Activated T-helper 17 cell treated with anti-CD3 and anti-CD28 coated beads, Interleukin-2, amount 50 U/mL, for 72 hours (primary cell): ENCODE data around the gene CUL9. TPM values are rescaled to one million over a fixed set of nuclear protein-coding genes. Genes with fewer than 3 reads are reported as not detected.

Experiments used
- ATAC-seq: fragments of 150-1000 bp; cut with Tn5 transposase; replicated peaks from 2 replicates; pipeline ENCODE4 v1.10.0; 2021; ENCODE audit warnings: mild to moderate bottlenecking, moderate library complexity
- H3K27ac Mint-ChIP-seq: one replicate; pipeline ENCODE4 v1.8.0; 2022; ENCODE audit warnings: mixed read lengths
- H3K27me3 Mint-ChIP-seq: one replicate; pipeline ENCODE4 v1.8.0; 2022; ENCODE audit warnings: mixed read lengths
- H3K36me3 Mint-ChIP-seq: one replicate; pipeline ENCODE4 v1.8.0; 2022; ENCODE audit warnings: low read depth, mild to moderate bottlenecking, mixed read lengths
- H3K4me1 Mint-ChIP-seq: one replicate; pipeline ENCODE4 v1.8.0; 2022; ENCODE audit warnings: mixed read lengths
- H3K4me3 Mint-ChIP-seq: one replicate; pipeline ENCODE4 v1.8.0; 2022; ENCODE audit warnings: mild to moderate bottlenecking, mixed read lengths
- H3K9me3 Mint-ChIP-seq: one replicate; pipeline ENCODE4 v1.8.0; 2022; ENCODE audit warnings: mixed read lengths
- total RNA-seq, 2 donors: library from RNA; stranded (reverse); gene quantifications; one replicate each; pipeline ENCODE4 v1.2.3, GENCODE V29; 2022

CUL9 gene
- total RNA-seq, 2 donors from 2014 or later = 40.7 to 44.9 TPM

GRCh38 chr6:43242908-43243663 lies 61.1 kb downstream of the CUL9 start, which contains the start of gene TTBK1:
TSS of gene TTBK1 (plus strand) at chr6:43243481. CDS start at chr6:43246661, 3,180 bp downstream.
- Mint-ChIP-seq H3K36me3 (no peaks in the 10 kb centered on the region), H3K27me3 (peaks cover 9% of the 10 kb centered on the region), H3K4me3 (no peak within 1 kb of the TSS), H3K9me3 (no peaks in the 10 kb centered on the region), H3K27ac (no peak within 1 kb of the TSS), H3K4me1 (peaks cover 13% of the 10 kb centered on the region)
- no peak for ATAC-seq

- H3K27me3 Mint-ChIP-seq = peaks cover 9% of the 10 kb centered on the region
- H3K4me1 Mint-ChIP-seq = peaks cover 14% of the 10 kb centered on the region
- ATAC-seq = no peak
- H3K4me3 Mint-ChIP-seq = no peak overlapping the region
- H3K9me3 Mint-ChIP-seq = no peaks in the 10 kb centered on the region
- H3K36me3 Mint-ChIP-seq = no peaks in the 10 kb centered on the region
- no peak overlapping the region for H3K27ac Mint-ChIP-seq
Observed at GRCh38 chr6:43243664-43244321, 61.8 kb downstream of the CUL9 start.

DNA sequence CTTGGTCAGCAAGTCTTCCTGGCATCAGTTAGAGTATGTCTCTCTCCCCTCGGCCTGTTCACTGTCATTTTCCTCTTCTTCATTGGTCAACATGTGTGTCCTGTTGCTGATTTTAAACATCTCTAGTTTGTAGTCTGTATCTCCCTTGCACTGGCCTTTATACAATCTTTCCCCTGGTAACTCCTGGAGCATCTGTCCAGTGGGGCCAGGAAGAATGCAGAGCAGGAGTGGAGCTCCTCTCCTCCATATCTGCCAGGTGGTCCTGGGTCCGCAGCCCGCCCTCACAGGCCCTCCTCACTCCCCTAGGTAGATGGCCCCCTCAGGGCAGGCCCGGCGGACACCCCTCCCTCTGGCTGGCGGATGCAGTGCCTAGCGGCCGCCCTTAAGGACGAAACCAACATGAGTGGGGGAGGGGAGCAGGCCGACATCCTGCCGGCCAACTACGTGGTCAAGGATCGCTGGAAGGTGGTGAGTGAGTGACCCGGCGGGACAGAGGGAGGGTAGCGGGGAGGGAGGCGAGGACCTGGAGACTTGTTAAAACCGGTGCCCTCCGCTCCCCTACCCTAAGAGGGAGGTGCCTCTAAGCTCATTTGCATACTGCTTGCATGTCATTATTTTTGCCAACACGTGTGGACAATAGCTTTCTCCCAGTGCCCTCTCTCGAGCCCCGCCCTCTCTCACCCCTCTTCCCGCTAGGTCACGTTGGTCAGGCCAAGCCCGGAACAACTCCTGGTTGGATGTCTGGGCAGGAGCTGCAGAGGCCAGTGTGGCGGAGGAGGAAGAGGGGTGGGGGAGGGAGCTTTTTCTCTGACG lies 64.5 kb downstream of the CUL9 start:
- Mint-ChIP-seq H3K4me1 (peaks cover 14% of the 10 kb centered on the region), H3K36me3 (no peaks in the 10 kb centered on the region), H3K9me3 (no peaks in the 10 kb centered on the region), H3K4me3 (peak overlapping the region; percentile 95), H3K27ac (no peak overlapping the region), H3K27me3 (peaks cover 7% of the 10 kb centered on the region)
- ATAC-seq = peak; percentile 48

GRCh38 chr6:43247114-43247999 lies 65.4 kb downstream of the CUL9 start:
- H3K4me1 Mint-ChIP-seq = peaks cover 14% of the 10 kb centered on the region
- peak overlapping the region; percentile 94 for H3K27ac Mint-ChIP-seq
- peaks cover 7% of the 10 kb centered on the region for H3K27me3 Mint-ChIP-seq
- H3K9me3 Mint-ChIP-seq = no peaks in the 10 kb centered on the region
- ATAC-seq = peak; percentile 97
- H3K36me3 Mint-ChIP-seq = no peaks in the 10 kb centered on the region
- peak overlapping the region; percentile 95 for H3K4me3 Mint-ChIP-seq

- H3K27ac Mint-ChIP-seq = peak overlapping the region; percentile 94
- H3K36me3 Mint-ChIP-seq = no peaks in the 10 kb centered on the region
- peak overlapping the region; percentile 95 for H3K4me3 Mint-ChIP-seq
- peaks cover 14% of the 10 kb centered on the region for H3K4me1 Mint-ChIP-seq
- peaks cover 12% of the 10 kb centered on the region for H3K27me3 Mint-ChIP-seq
- no peaks in the 10 kb centered on the region for H3K9me3 Mint-ChIP-seq
- ATAC-seq = no peak
Observed at GRCh38 chr6:43248101-43248500, 66.1 kb downstream of the CUL9 start.

DNA sequence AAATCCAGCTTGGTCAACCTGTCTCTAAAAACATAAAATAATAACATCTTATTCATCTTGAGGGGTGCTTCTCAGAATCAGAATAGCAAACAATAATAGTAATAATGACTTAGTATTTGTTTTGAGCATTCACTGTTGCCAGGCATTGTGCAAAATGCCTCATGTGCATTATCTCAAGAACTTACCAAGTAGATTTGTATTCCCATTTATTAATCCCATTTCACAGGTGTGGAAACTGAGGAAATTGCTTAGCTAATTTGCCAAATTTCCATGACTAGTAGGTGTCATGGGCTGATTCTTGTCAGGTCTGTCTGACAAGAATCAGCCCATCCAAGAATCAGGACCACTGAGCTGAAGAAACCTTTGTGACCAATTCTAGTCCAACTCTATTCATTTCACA lies 66.8 kb downstream of the CUL9 start:
- Mint-ChIP-seq H3K4me1 (peaks cover 14% of the 10 kb centered on the region), H3K27ac (no peak overlapping the region), H3K9me3 (no peaks in the 10 kb centered on the region), H3K4me3 (no peak overlapping the region), H3K36me3 (no peaks in the 10 kb centered on the region), H3K27me3 (peaks cover 13% of the 10 kb centered on the region)
- no peak for ATAC-seq

GRCh38 chr6:43250992-43251373 lies 69.0 kb downstream of the CUL9 start:
- no peaks in the 10 kb centered on the region for H3K9me3 Mint-ChIP-seq
- peaks cover 13% of the 10 kb centered on the region for H3K27me3 Mint-ChIP-seq
- ATAC-seq = no peak
- H3K27ac Mint-ChIP-seq = no peak overlapping the region
- H3K4me1 Mint-ChIP-seq = peaks cover 24% of the 10 kb centered on the region
- H3K36me3 Mint-ChIP-seq = no peaks in the 10 kb centered on the region
- H3K4me3 Mint-ChIP-seq = no peak overlapping the region

- Mint-ChIP-seq H3K27ac (peak overlapping the region; percentile 56), H3K4me1 (peaks cover 18% of the 10 kb centered on the region), H3K27me3 (peaks cover 17% of the 10 kb centered on the region), H3K36me3 (no peaks in the 10 kb centered on the region), H3K4me3 (no peak overlapping the region), H3K9me3 (no peaks in the 10 kb centered on the region)
- ATAC-seq = no peak
Observed at GRCh38 chr6:43253401-43253800, 71.4 kb downstream of the CUL9 start.

DNA sequence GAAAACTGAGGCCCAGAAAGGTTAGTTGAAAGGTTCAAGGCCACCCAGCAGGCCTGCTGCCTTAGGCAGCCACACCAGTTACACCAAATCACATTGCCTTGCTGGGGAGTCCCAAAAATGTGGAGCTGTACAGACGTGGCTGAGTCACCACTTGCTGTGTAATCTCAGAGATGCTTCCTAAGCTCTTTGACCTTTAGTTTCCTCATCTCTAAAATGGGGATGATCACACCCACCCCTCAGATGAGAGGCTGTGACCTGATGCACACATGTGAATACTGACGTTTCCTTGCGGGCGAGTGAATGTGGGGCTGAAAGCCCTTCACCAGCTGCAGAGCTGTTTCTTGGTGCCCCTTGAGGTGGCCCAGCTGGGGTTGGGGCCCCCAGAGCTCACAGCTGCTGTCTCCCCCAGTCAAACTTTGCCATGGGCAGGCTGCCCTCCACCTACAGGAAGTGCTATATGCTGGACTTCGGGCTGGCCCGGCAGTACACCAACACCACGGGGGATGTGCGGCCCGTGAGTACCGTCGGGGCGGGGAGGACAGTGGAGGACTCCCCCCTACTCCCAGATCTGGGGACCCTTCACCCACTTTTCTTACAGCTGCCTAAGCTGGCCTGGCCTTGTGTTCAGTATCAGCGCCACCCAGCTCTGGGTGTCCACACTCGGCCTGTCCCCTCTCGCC lies 72.3 kb downstream of the CUL9 start:
- Mint-ChIP-seq H3K27ac (peak overlapping the region; percentile 56), H3K27me3 (peaks cover 17% of the 10 kb centered on the region), H3K4me1 (peaks cover 18% of the 10 kb centered on the region), H3K36me3 (no peaks in the 10 kb centered on the region), H3K4me3 (peak overlapping the region; percentile 43), H3K9me3 (no peaks in the 10 kb centered on the region)
- ATAC-seq = peak; percentile 93

DNA sequence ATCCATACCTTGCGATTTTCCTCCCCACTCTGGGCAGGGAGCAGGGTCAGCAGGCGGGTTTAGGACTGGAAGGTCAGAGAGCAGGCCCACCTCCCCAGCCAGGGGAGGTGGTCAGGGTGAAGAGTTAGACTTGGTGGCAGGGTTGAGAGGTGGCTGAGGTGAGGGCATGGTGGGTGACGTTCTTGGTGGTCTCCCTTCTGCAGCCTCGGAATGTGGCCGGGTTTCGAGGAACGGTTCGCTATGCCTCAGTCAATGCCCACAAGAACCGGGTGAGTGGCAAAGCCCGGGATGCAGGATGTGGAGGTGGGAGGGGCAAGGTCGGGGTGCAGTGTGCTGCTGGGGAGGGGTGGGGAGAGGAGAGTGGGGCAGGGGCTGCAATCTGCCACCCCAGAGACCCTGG lies 72.8 kb downstream of the CUL9 start:
- H3K4me3 Mint-ChIP-seq = peak overlapping the region; percentile 43

GRCh38 chr6:43255408-43256054 lies 73.5 kb downstream of the CUL9 start:
- H3K36me3 Mint-ChIP-seq = no peaks in the 10 kb centered on the region
- peaks cover 17% of the 10 kb centered on the region for H3K27me3 Mint-ChIP-seq
- peaks cover 18% of the 10 kb centered on the region for H3K4me1 Mint-ChIP-seq
- peak overlapping the region; percentile 51 for H3K27ac Mint-ChIP-seq
- no peak for ATAC-seq
- no peak overlapping the region for H3K4me3 Mint-ChIP-seq
- no peaks in the 10 kb centered on the region for H3K9me3 Mint-ChIP-seq

More for the DNA sequence above, 72.8 kb downstream of the CUL9 start:
- H3K27me3 Mint-ChIP-seq = peaks cover 17% of the 10 kb centered on the region
- H3K4me1 Mint-ChIP-seq = peaks cover 18% of the 10 kb centered on the region
- no peak for ATAC-seq
- peak overlapping the region; percentile 56 for H3K27ac Mint-ChIP-seq
- H3K36me3 Mint-ChIP-seq = no peaks in the 10 kb centered on the region
- no peaks in the 10 kb centered on the region for H3K9me3 Mint-ChIP-seq

- no peaks in the 10 kb centered on the region for H3K9me3 Mint-ChIP-seq
- peak overlapping the region; percentile 1 for H3K4me3 Mint-ChIP-seq
- H3K27ac Mint-ChIP-seq = peak overlapping the region; percentile 39
- no peaks in the 10 kb centered on the region for H3K36me3 Mint-ChIP-seq
- H3K27me3 Mint-ChIP-seq = peaks cover 13% of the 10 kb centered on the region
- no peak for ATAC-seq
- peaks cover 18% of the 10 kb centered on the region for H3K4me1 Mint-ChIP-seq
Observed at GRCh38 chr6:43256670-43257366, 74.8 kb downstream of the CUL9 start.
